ENCODE results near the gene ZNF689. TPM values are rescaled to one million over a fixed set of nuclear protein-coding genes. Genes with fewer than 3 reads are reported as not detected.
"Not testable (repeated sequence)": the region's sequence is repeated elsewhere in the genome, so short reads cannot be mapped to it uniquely, and the experiment has no call there.

Gene ZNF689
- total RNA-seq, 2 donors from 2014 or later: 5.2 to 6.6 TPM

- no peak for DNase-seq
- ATAC-seq: no peak
- intact Hi-C loops (cut with DNase I): loop anchor here in 1 of 2 donors (10.0 kb wide), 1 partner anchor 151 kb away; no protein-coding TSS in a partner anchor
Measured at GRCh38 chr16:30606004-30606403, 4.2 kb downstream of the ZNF689 start.

GRCh38 chr16:30605158-30605557 lies 5.0 kb downstream of the ZNF689 start:
- intact Hi-C loops (cut with DNase I): loop anchor here in 1 of 2 donors (10.0 kb wide), 1 partner anchor 150 kb away; no protein-coding TSS in a partner anchor

GRCh38 chr16:30604316-30604947 lies 5.8 kb downstream of the ZNF689 start:
- intact Hi-C loops (cut with DNase I): loop anchor here in 1 of 2 donors (10.0 kb wide), 1 partner anchor 150 kb away; no protein-coding TSS in a partner anchor
- no peak for ATAC-seq
- no peak for DNase-seq

More at GRCh38 chr16:30605158-30605557, 5.0 kb downstream of the ZNF689 start:
- DNase-seq (peak; percentile 33), ATAC-seq (no peak)

- ATAC-seq (no peak), DNase-seq (no peak)
- intact Hi-C loops (cut with DNase I): loop anchor here in 1 of 2 donors (10.0 kb wide), 1 partner anchor 149 kb away; no protein-coding TSS in a partner anchor
Measured at GRCh38 chr16:30603945-30604315, 6.3 kb downstream of the ZNF689 start.

GRCh38 chr16:30602616-30603277 lies 7.4 kb downstream of the ZNF689 start:
- DNase-seq: no peak
- ATAC-seq: peak in 1 of 2 donors; percentile 51
- intact Hi-C loops (cut with DNase I): loop anchor here in 1 of 2 donors (10.0 kb wide), 1 partner anchor 148 kb away; no protein-coding TSS in a partner anchor

- intact Hi-C loops (cut with DNase I): loop anchor here in 1 of 2 donors (10.0 kb wide), 1 partner anchor 147 kb away; no protein-coding TSS in a partner anchor
- no peak for ATAC-seq
Measured at GRCh38 chr16:30601966-30602365, 8.2 kb downstream of the ZNF689 start.

GRCh38 chr16:30600929-30601328 lies 9.3 kb downstream of the ZNF689 start:
- ATAC-seq (no peak), DNase-seq (no peak)
- intact Hi-C loops (cut with DNase I): loop anchor here in 1 of 2 donors (10.0 kb wide), 1 partner anchor 146 kb away; no protein-coding TSS in a partner anchor

More at GRCh38 chr16:30601966-30602365, 8.2 kb downstream of the ZNF689 start:
- DNase-seq: no peak

- intact Hi-C loops (cut with DNase I): loop anchor here in 1 of 2 donors (10.0 kb wide), 1 partner anchor 145 kb away; no protein-coding TSS in a partner anchor
- DNase-seq (no peak), ATAC-seq (no peak)
Measured at GRCh38 chr16:30600215-30600614, 10.0 kb downstream of the ZNF689 start.

GRCh38 chr16:30592871-30593270 lies 17.3 kb downstream of the ZNF689 start:
- ATAC-seq (no peak), DNase-seq (no peak)
- intact Hi-C loops (cut with DNase I): no loop called here

GRCh38 chr16:30590869-30591268 lies 19.3 kb downstream of the ZNF689 start:
- ATAC-seq; intact Hi-C loops (cut with DNase I); DNase-seq: not testable (repeated sequence)

- intact Hi-C loops (cut with DNase I): loop anchor here in 1 of 2 donors (10.0 kb wide), 1 partner anchor 45 kb away; no protein-coding TSS in a partner anchor
- not testable (repeated sequence) for DNase-seq, ATAC-seq
Measured at GRCh38 chr16:30589582-30589981, 20.6 kb downstream of the ZNF689 start.

GRCh38 chr16:30588651-30589050 lies 21.5 kb downstream of the ZNF689 start:
- intact Hi-C loops (cut with DNase I): loop anchor here in 1 of 2 donors (10.0 kb wide), 1 partner anchor 46 kb away; no protein-coding TSS in a partner anchor
- ATAC-seq: no peak

GRCh38 chr16:30585400-30586191 lies 24.6 kb downstream of the ZNF689 start, which contains the start of gene ZNF785:
Gene ZNF785, minus strand, starts transcription at chr16:30585697. Its CDS starts 86 bp downstream, at chr16:30585611.
- ATAC-seq: peak; percentile 99
- DNase-seq: peak; percentile 97
- intact Hi-C loops (cut with DNase I): loop anchor here in 1 of 2 donors (1.0 to 10.0 kb wide), 2 partner anchors 27 to 49 kb away; partner anchors contain the start of gene ZNF764

More at GRCh38 chr16:30588651-30589050, 21.5 kb downstream of the ZNF689 start:
- DNase-seq: no peak

- intact Hi-C loops (cut with DNase I): loop anchor here in 1 of 2 donors (1.0 to 10.0 kb wide), 2 partner anchors 27 to 50 kb away; partner anchors contain the start of gene ZNF764
- no peak for DNase-seq
- peak in 1 of 2 donors; percentile 35 for ATAC-seq
Measured at GRCh38 chr16:30585022-30585399, 25.2 kb downstream of the ZNF689 start.

GRCh38 chr16:30582611-30583340 lies 27.4 kb downstream of the ZNF689 start:
- DNase-seq (peak; percentile 22), ATAC-seq (no peak)
- intact Hi-C loops (cut with DNase I): loop anchor here in 1 of 2 donors (10.0 kb wide), 1 partner anchor 52 kb away; no protein-coding TSS in a partner anchor

GRCh38 chr16:30581457-30581856 lies 28.7 kb downstream of the ZNF689 start:
- ATAC-seq: no peak
- no peak for DNase-seq
- intact Hi-C loops (cut with DNase I): loop anchor here in 1 of 2 donors (10.0 kb wide), 1 partner anchor 53 kb away; no protein-coding TSS in a partner anchor

GRCh38 chr16:30574678-30575077 lies 35.5 kb downstream of the ZNF689 start:
- no peak for DNase-seq
- intact Hi-C loops (cut with DNase I): loop anchor here in 1 of 2 donors (5.0 kb wide), 1 partner anchor 47 kb away; the partner anchor contains the start of gene ZNF768
- no peak for ATAC-seq
